WTC11 (cell line): ENCODE measurements around the gene CPNE2.

Source experiments
- NR3C1 ChIP-seq: sonication (generic); formaldehyde crosslinking; conservative IDR thresholded peaks from 2 replicates; pipeline ENCODE4 v1.8.1; 2023; ENCODE audit warnings: low read depth, mild to moderate bottlenecking, missing genetic modification reagents
- TP53 ChIP-seq: sonication (generic); formaldehyde crosslinking; IDR thresholded peaks from 2 replicates; pipeline ENCODE4 v1.8.1; 2023; ENCODE audit warnings: mild to moderate bottlenecking, missing genetic modification reagents
- TF ChIP-seq, protein P1 (sequence below): sonication (generic); formaldehyde crosslinking; IDR thresholded peaks from 2 replicates; pipeline ENCODE4 v1.8.0; 2022; ENCODE audit warnings: mild to moderate bottlenecking, missing genetic modification reagents
- TF ChIP-seq, protein P2 (sequence below): fragments of 200-600 bp; IDR thresholded peaks from 2 replicates; pipeline ENCODE4 v1.8.0; 2022; ENCODE audit warnings: antibody characterized with exemption
- TF ChIP-seq, protein P3 (sequence below): sonication (generic); formaldehyde crosslinking; IDR thresholded peaks from 2 replicates; pipeline ENCODE4 v1.8.1; 2023; ENCODE audit warnings: mild to moderate bottlenecking, moderate library complexity, missing genetic modification reagents

DNA sequence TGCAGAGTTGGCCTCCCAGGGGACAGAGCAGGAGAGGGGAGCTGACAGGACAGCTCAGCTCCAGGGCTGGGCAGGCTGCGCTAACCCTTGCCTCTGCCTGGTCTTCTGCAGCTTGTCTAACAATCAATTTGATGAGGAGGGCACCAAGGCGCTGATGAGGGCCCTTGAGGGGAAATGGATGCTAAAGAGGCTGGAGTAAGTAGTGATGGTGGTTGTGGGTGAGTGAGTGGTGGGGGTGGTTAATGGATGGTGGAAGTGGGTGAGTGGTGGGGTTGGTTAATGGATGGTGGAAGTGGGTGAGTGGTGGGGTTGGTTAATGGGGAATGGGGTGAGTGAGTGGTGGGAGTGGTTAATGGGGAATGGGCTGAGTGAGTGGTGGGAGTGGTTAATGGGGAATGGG, 22.0 kb upstream of the CPNE2 start:
- TF ChIP-seq, protein P1, sequence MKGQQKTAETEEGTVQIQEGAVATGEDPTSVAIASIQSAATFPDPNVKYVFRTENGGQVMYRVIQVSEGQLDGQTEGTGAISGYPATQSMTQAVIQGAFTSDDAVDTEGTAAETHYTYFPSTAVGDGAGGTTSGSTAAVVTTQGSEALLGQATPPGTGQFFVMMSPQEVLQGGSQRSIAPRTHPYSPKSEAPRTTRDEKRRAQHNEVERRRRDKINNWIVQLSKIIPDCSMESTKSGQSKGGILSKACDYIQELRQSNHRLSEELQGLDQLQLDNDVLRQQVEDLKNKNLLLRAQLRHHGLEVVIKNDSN (CRISPR knock-in tag): no peak
- TF ChIP-seq, protein P2, sequence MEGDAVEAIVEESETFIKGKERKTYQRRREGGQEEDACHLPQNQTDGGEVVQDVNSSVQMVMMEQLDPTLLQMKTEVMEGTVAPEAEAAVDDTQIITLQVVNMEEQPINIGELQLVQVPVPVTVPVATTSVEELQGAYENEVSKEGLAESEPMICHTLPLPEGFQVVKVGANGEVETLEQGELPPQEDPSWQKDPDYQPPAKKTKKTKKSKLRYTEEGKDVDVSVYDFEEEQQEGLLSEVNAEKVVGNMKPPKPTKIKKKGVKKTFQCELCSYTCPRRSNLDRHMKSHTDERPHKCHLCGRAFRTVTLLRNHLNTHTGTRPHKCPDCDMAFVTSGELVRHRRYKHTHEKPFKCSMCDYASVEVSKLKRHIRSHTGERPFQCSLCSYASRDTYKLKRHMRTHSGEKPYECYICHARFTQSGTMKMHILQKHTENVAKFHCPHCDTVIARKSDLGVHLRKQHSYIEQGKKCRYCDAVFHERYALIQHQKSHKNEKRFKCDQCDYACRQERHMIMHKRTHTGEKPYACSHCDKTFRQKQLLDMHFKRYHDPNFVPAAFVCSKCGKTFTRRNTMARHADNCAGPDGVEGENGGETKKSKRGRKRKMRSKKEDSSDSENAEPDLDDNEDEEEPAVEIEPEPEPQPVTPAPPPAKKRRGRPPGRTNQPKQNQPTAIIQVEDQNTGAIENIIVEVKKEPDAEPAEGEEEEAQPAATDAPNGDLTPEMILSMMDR: no peak
- TF ChIP-seq, protein P3, sequence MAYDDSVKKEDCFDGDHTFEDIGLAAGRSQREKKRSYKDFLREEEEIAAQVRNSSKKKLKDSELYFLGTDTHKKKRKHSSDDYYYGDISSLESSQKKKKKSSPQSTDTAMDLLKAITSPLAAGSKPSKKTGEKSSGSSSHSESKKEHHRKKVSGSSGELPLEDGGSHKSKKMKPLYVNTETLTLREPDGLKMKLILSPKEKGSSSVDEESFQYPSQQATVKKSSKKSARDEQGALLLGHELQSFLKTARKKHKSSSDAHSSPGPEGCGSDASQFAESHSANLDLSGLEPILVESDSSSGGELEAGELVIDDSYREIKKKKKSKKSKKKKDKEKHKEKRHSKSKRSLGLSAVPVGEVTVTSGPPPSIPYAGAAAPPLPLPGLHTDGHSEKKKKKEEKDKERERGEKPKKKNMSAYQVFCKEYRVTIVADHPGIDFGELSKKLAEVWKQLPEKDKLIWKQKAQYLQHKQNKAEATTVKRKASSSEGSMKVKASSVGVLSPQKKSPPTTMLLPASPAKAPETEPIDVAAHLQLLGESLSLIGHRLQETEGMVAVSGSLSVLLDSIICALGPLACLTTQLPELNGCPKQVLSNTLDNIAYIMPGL (CRISPR knock-in tag): no peak
- TF ChIP-seq TP53 (no peak), NR3C1 (no peak)
